ENCODE results near the gene RANBP17. TPM values are rescaled to one million over a fixed set of nuclear protein-coding genes. Genes with fewer than 3 reads are reported as not detected.
A peak's percentile ranks its signal among the peaks of the same experiment; 100 is the strongest.

RANBP17 gene
- total and polyA plus RNA-seq, 2 donors from 2014 or later: 2.0 to 15.4 TPM

DNA sequence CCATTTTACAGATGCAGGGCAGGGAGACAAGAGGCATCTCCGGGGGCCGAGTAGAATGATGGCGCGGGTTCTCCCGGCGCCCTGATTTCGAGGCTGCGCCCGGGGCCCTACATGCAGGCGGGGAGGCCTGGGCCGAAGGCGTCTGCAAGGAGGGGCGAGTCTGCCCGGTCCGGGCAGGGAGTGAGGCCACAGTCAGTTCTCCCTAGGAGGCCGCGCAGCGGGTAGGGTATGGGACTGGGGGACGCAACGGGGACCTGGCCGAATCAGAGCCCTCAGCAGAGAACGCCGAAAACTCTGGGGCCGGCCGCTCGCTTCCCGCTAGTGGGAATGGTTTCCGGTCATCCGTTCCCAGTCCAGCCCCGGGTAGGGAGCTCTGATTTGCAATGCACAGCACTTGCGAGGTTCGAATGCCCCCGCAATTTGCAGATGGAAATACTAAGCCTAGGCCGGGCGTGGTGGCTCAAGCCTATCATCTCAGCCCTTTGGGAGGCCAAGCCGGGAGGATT lies 453.6 kb downstream of the RANBP17 start:
- TF ChIP-seq, protein P1, sequence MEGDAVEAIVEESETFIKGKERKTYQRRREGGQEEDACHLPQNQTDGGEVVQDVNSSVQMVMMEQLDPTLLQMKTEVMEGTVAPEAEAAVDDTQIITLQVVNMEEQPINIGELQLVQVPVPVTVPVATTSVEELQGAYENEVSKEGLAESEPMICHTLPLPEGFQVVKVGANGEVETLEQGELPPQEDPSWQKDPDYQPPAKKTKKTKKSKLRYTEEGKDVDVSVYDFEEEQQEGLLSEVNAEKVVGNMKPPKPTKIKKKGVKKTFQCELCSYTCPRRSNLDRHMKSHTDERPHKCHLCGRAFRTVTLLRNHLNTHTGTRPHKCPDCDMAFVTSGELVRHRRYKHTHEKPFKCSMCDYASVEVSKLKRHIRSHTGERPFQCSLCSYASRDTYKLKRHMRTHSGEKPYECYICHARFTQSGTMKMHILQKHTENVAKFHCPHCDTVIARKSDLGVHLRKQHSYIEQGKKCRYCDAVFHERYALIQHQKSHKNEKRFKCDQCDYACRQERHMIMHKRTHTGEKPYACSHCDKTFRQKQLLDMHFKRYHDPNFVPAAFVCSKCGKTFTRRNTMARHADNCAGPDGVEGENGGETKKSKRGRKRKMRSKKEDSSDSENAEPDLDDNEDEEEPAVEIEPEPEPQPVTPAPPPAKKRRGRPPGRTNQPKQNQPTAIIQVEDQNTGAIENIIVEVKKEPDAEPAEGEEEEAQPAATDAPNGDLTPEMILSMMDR (IDR thresholded peaks at IDR 0.05; ENCODE audit: borderline replicate concordance, extremely low read depth, insufficient read depth): no peak
- FAIRE-seq (no peak), DNase-seq (peak in 1 of 5 donors; percentile 12)
- Histone ChIP-seq H3K27ac (ENCODE audit: low read depth in 2 of 2, low read length in 2 of 2) (no peak overlapping the region), H3K9me3 (ENCODE audit: control insufficient read depth in 2 of 3, insufficient read depth in 1 of 3, low read length in 3 of 3) (no peaks in the 10 kb centered on the region), H3K4me3 (ENCODE audit: low read length in 3 of 3) (no peak overlapping the region), H3K27me3 (ENCODE audit: control insufficient read depth, insufficient read depth, low read length) (peaks cover 68% of the 10 kb centered on the region), H3K9ac (ENCODE audit: low read length in 3 of 3) (no peak overlapping the region), H3K4me1 (ENCODE audit: control insufficient read depth in 2 of 3, insufficient read depth in 2 of 3, low read depth in 1 of 3, low read length in 3 of 3) (no peaks in the 10 kb centered on the region), H3K36me3 (ENCODE audit: control insufficient read depth in 2 of 3, insufficient read depth in 3 of 3, low read length in 3 of 3) (no peaks in the 10 kb centered on the region)
- intact Hi-C loops (cut with DNase I): no loop called here

DNA sequence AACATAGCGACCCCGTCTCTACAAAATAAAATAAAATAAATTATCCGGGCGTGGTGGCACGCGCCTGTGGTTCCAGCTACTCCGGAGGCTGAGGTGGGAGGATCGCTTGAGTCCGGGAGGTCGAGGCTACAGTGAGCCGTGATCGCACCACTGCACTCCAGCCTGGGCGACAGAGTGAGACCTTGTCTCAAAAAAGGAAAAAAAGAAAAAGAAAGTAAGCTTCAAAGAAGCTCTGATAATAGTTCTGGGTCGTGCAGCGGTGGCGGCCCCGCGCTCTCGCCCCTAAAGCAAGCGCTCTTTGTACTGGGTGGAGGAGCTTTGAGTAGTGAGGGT lies 454.1 kb downstream of the RANBP17 start:
- FAIRE-seq (no peak), DNase-seq (no peak)
- Histone ChIP-seq H3K9ac (ENCODE audit: low read length in 3 of 3) (no peak overlapping the region), H3K9me3 (ENCODE audit: control insufficient read depth in 2 of 3, insufficient read depth in 1 of 3, low read length in 3 of 3) (no peaks in the 10 kb centered on the region), H3K4me3 (ENCODE audit: low read length in 3 of 3) (no peak overlapping the region), H3K27ac (ENCODE audit: low read depth in 2 of 2, low read length in 2 of 2) (no peak overlapping the region), H3K27me3 (ENCODE audit: control insufficient read depth, insufficient read depth, low read length) (peaks cover 68% of the 10 kb centered on the region), H3K36me3 (ENCODE audit: control insufficient read depth in 2 of 3, insufficient read depth in 3 of 3, low read length in 3 of 3) (no peaks in the 10 kb centered on the region), H3K4me1 (ENCODE audit: control insufficient read depth in 2 of 3, insufficient read depth in 2 of 3, low read depth in 1 of 3, low read length in 3 of 3) (no peaks in the 10 kb centered on the region)
- TF ChIP-seq, protein P1 (IDR thresholded peaks at IDR 0.05; ENCODE audit: borderline replicate concordance, extremely low read depth, insufficient read depth): no peak
- intact Hi-C loops (cut with DNase I): no loop called here

DNA sequence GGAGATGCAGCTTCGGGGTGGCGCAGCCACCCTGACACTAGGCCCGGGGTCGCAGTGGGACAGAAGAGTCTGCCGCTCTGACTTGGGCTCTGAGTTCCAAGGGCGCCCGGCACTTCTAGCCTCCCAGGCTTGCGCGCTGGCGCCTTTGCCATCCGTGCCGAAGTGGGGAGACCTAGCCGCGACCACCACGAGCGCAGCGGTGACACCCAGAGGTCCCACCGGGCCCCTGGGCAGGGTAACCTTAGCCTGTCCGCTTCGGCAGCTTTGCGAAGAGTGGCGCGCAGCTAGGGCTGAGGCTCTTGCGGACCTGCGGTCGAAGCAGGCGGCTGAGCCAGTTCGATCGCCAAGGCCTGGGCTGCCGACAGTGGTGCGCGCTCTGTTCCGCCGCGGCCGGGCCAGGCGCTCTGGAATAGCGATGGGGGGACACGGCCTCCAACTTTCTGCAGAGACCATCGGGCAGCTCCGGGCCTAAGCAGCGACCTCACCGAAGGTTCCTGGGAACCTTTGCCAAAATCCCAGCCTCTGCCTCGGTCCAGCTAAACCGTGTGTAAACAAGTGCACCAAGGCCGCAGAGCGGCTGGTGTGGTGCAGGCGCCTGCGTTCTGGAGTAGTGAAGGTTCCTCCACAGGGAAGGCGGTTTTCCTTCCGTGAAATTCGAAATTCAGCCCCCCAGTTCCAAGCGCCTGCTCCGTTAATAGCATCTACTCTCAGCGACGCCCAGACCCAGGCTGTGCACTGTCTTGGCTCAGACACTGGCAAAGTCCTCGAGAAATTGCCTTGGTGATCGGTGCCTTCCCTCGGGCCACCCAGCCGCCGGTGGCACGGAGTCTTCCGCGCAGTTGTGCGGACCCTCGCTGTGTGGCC lies 454.7 kb downstream of the RANBP17 start:
- Histone ChIP-seq H3K27me3 (ENCODE audit: control insufficient read depth, insufficient read depth, low read length) (peaks cover 74% of the 10 kb centered on the region), H3K36me3 (ENCODE audit: control insufficient read depth in 2 of 3, insufficient read depth in 3 of 3, low read length in 3 of 3) (no peaks in the 10 kb centered on the region), H3K9me3 (ENCODE audit: control insufficient read depth in 2 of 3, insufficient read depth in 1 of 3, low read length in 3 of 3) (no peaks in the 10 kb centered on the region), H3K9ac (ENCODE audit: low read length in 3 of 3) (no peak overlapping the region), H3K4me1 (ENCODE audit: control insufficient read depth in 2 of 3, insufficient read depth in 2 of 3, low read depth in 1 of 3, low read length in 3 of 3) (no peaks in the 10 kb centered on the region), H3K4me3 (ENCODE audit: low read length in 3 of 3) (no peak overlapping the region), H3K27ac (ENCODE audit: low read depth in 2 of 2, low read length in 2 of 2) (no peak overlapping the region)
- DNase-seq (peak in 2 of 5 donors; percentile 38 to 41), FAIRE-seq (no peak)
- TF ChIP-seq, protein P1 (IDR thresholded peaks at IDR 0.05; ENCODE audit: borderline replicate concordance, extremely low read depth, insufficient read depth): no peak
- intact Hi-C loops (cut with DNase I): no loop called here
